Mucosa of stomach (tissue), 1 donor: ENCODE measurements around the gene LNPEP.
"Not testable (repeated sequence)": the region's sequence is repeated elsewhere in the genome, so short reads cannot be mapped to it uniquely, and the experiment has no call there.

Source experiments
- H3K27me3 ChIP-seq: one replicate; pipeline ENCODE4 v1.7.0; 2013; ENCODE audit warnings: mild to moderate bottlenecking, low read length; ENCODE audit not compliant: control insufficient read depth, insufficient read depth
- H3K36me3 ChIP-seq: one replicate; pipeline ENCODE4 v1.7.0; 2013; ENCODE audit warnings: low read length; ENCODE audit not compliant: control insufficient read depth, insufficient read depth
- H3K4me1 ChIP-seq: one replicate; pipeline ENCODE4 v1.7.0; 2013; ENCODE audit warnings: mild to moderate bottlenecking, low read length; ENCODE audit not compliant: control insufficient read depth, insufficient read depth
- H3K4me3 ChIP-seq: one replicate; pipeline ENCODE4 v1.7.0; 2013; ENCODE audit warnings: low read length
- H3K9ac ChIP-seq: one replicate; pipeline ENCODE4 v1.7.0; 2013; ENCODE audit warnings: mild to moderate bottlenecking, low read length, moderate library complexity
- H3K9me3 ChIP-seq: one replicate; pipeline ENCODE4 v1.7.0; 2013; ENCODE audit warnings: mild to moderate bottlenecking, low read length, moderate library complexity; ENCODE audit not compliant: control insufficient read depth
- donor health status: Pancreatic carcinoma.

The LNPEP gene

DNA sequence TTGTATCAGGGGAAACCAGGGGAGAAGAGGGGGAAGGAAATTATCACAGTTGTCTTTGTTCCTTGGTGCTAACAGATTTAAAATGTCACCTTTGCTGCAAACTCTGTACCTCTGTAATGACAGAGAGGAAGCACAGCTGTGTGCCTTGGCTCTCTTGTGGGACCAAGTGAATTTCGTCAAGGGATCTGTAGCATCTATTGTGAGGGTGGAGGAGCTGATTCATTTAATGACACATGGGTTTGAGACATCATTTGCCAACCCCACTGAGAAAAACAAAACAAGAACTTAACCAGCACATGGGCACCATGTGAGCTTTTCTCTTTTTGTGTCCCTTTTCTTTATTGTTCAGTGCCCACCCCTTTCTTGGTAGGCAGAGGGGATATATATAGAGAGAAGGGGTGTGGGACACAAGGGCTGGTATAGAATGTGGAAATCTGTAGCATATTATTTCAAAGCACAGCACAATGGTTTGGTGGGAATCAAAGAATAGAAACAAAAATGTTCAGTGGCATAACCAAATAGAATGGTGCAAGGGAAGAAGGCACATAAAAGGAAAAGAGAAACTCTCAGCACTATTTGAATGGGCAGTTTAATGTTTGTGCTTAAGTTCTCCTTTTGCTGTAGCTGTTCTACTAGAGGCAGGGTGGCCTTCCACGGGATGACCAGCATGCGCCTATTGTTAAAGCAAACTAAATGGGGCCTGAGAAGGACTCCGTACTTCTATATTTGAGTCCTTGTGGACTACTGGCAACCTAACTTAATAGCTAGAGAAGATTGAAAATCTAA is 143.3 kb downstream of the LNPEP start:
- H3K9ac ChIP-seq = no peak overlapping the region
- H3K4me1 ChIP-seq = peaks cover 8% of the 10 kb centered on the region
- no peaks in the 10 kb centered on the region for H3K27me3 ChIP-seq
- H3K4me3 ChIP-seq = no peak overlapping the region
- no peaks in the 10 kb centered on the region for H3K36me3 ChIP-seq
- no peaks in the 10 kb centered on the region for H3K9me3 ChIP-seq

DNA sequence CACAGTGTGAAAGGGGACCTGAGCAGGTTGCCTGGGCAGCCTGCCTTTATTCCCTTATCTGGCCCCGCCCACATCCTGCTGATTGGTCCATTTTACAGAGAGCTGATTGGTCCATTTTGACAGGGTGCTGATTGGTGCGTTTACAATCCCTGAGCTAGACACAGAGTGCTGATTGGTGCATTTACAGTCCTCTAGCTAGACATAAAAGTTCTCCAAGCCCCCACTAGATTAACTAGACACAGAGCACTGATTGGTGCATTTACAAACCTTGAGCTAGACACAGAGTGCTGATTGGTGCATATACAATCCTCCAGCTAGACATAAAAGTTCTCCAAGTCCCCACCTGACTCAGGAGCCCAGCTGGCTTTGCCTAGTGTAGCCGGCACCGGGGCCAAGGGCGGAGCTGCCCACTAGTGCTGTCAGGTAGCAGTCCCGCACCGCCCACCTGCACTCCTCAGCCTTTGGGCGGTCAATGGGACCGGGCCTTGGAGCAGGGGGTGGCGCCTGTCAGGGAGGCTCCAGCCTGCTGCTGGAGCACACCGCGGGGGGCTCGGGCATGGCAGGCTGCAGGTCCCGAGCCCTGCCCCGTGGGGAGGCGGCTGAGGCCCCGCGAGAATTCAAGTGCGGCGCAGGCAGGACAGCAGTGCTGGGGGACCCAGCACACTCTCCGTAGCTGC is 149.0 kb downstream of the LNPEP start:
- not testable (repeated sequence) for H3K9me3 ChIP-seq, H3K9ac ChIP-seq, H3K4me3 ChIP-seq, H3K27me3 ChIP-seq, H3K36me3 ChIP-seq, H3K4me1 ChIP-seq

DNA sequence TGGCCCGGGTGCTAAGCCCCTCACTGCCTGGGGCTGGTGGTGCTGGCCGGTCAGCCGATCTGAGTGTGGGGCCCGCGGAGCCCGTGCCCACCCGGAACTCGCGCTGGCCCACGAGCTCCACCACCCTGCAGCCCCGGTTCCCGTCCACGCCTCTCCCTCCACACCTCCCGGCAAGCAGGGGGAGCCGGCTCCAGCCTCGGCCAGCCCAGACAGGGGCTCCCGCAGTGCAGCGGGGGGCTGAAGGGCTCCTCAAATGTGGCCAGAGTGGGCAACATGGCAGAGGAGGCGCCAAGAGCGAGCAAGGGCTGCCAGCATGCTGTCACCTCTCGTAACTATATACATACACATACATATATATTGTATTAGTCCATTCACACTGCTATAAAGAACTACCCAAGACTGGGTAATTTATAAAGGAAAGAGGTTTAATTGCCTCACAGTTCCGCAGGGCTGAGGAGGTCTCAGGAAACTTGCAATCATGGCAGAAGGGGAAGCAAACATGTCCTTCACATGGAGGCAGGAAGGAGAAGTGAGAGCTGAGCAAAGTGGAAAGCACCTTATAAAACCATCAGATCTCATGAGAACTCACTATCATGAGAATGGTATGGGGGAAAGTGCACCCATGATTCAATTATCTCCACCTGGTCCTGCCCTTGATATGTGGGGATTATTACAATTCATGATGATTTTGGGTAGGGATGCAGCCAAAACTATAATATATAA is 149.7 kb downstream of the LNPEP start:
- H3K36me3 ChIP-seq = no peaks in the 10 kb centered on the region
- H3K4me1 ChIP-seq = peaks cover 8% of the 10 kb centered on the region
- no peak overlapping the region for H3K9ac ChIP-seq
- no peaks in the 10 kb centered on the region for H3K27me3 ChIP-seq
- no peak overlapping the region for H3K4me3 ChIP-seq
- H3K9me3 ChIP-seq = no peaks in the 10 kb centered on the region
